ENCODE measurements around the gene GABARAP. TPM values are rescaled to one million over a fixed set of nuclear protein-coding genes. Genes with fewer than 3 reads are reported as not detected.

GABARAP gene
- total and polyA plus RNA-seq, 2 of the 13 experiments (the other 11 are each of a cell fraction or from before 2014, with no cell fraction given) = 161 to 310 TPM

GRCh38 chr17:7283471-7284216, 41.4 kb upstream of the GABARAP start (continued):
- no peak for TF ChIP-seq GFI1 (CRISPR knock-in tag; IDR thresholded peaks at IDR 0.05; ENCODE audit: borderline replicate concordance)
- TF ChIP-seq SPEN (CRISPR knock-in tag; IDR thresholded peaks at IDR 0.05; ENCODE audit: low read depth) = no peak
- no peak for TF ChIP-seq ZFP62 (CRISPR knock-in tag; IDR thresholded peaks at IDR 0.05)
- TF ChIP-seq ZNF331 (CRISPR knock-in tag; IDR thresholded peaks at IDR 0.05) = no peak
- TF ChIP-seq SRY (CRISPR knock-in tag; IDR thresholded peaks at IDR 0.05) = no peak
- TF ChIP-seq ONECUT2 (CRISPR knock-in tag; IDR thresholded peaks at IDR 0.05) = no peak
- no peak for TF ChIP-seq ZNF737 (CRISPR knock-in tag; IDR thresholded peaks at IDR 0.05; ENCODE audit: borderline replicate concordance)
- TF ChIP-seq ZKSCAN5 (CRISPR knock-in tag; IDR thresholded peaks at IDR 0.05) = no peak
- TF ChIP-seq NRL (CRISPR knock-in tag; IDR thresholded peaks at IDR 0.05; ENCODE audit: borderline replicate concordance) = no peak

- H3K4me2 ChIP-seq (ENCODE audit: low read depth, low read length) = peak overlapping the region; percentile 95
- H3K4me3 ChIP-seq (replicated peaks in 1 of 3; ENCODE audit: insufficient read depth in 1 of 3, low read depth in 2 of 3, low read length in 3 of 3) = peak overlapping the region; percentile 66 to 87 (median 85)
- ChIA-PET CTCF (ENCODE audit: low intra/inter-chr PET ratio, low total read pairs) (no interaction called here), POLR2A (interaction anchor here (1.0 to 3.9 kb wide), 14 partner anchors 10 to 274 kb away, joined by 3 to 35 read pairs (median 12); partner anchors contain the start of genes ACADVL, CTDNEP1, DLG4 and ELP5)
- no peaks in the 10 kb centered on the region for H3K9me3 ChIP-seq (ENCODE audit: low read length)
- WGBS (ENCODE audit: low lambda C conversion rate) = 43% methylated on average over 5 of the region's 6 CpGs
- in situ Hi-C loops (cut with HindIII; ENCODE audit: extremely low pct_ligation_motif_present, low pct_unique_long_range_greater_than_20kb) (loop anchor here (10.0 kb wide), 1 partner anchor 238 kb away; the partner anchor contains the start of gene SLC16A11), intact Hi-C loops (cut with micrococcal nuclease; ENCODE audit: unreplicated experiment) (loop anchor here (5.0 kb wide), 1 partner anchor 41 kb away; the partner anchor contains the start of gene GABARAP)
- peaks cover 38% of the 10 kb centered on the region for H3K4me1 ChIP-seq (ENCODE audit: insufficient read depth, low read length)
- peak overlapping the region; percentile 80 for H3K9ac ChIP-seq (ENCODE audit: insufficient read depth, low read depth, low read length)
- H3K79me2 ChIP-seq (ENCODE audit: insufficient read depth, low read length) = no peaks in the 10 kb centered on the region
- H2AFZ ChIP-seq (ENCODE audit: low read length) = no peak overlapping the region
- H4K20me1 ChIP-seq (ENCODE audit: insufficient read depth, low read length) = no peaks in the 10 kb centered on the region
- H3K36me3 ChIP-seq (replicated peaks in 1 of 2; ENCODE audit: control insufficient read depth in 1 of 2, insufficient read depth in 2 of 2, low read length in 2 of 2) = peaks cover 8 to 9% of the 10 kb centered on the region in 2 experiments; a peak in 4 of 5 replicates
- BruUV-seq (replicated peaks) = no TSS peak
- peak; percentile 47 for FAIRE-seq
- peak; percentile 12 for ATAC-seq
- no peaks in the 10 kb centered on the region for H3K27me3 ChIP-seq (ENCODE audit: control insufficient read depth in 1 of 2, insufficient read depth in 2 of 2, low read length in 2 of 2)
- peak; percentile 56 for DNase-seq (ENCODE audit: low spot score)
- peak overlapping the region; percentile 71 for H3K27ac ChIP-seq (ENCODE audit: extremely low read length, insufficient read depth, low read length)
- TF ChIP-seq ZMYM2 (CRISPR knock-in tag; IDR thresholded peaks at IDR 0.05) (no peak), TFDP1 (CRISPR knock-in tag; IDR thresholded peaks at IDR 0.05; ENCODE audit: borderline replicate concordance) (no peak), TMF1 (CRISPR knock-in tag; IDR thresholded peaks at IDR 0.05; ENCODE audit: low read depth) (no peak), ZNF615 (CRISPR knock-in tag; IDR thresholded peaks at IDR 0.05; ENCODE audit: borderline replicate concordance) (no peak), GPN1 (CRISPR knock-in tag; IDR thresholded peaks at IDR 0.05; ENCODE audit: borderline replicate concordance) (no peak), NCOR1 (IDR thresholded peaks at IDR 0.05; ENCODE audit: borderline replicate concordance, low read length) (no peak), MYNN (CRISPR knock-in tag; IDR thresholded peaks at IDR 0.05; ENCODE audit: low read depth) (no peak), SRF (IDR thresholded peaks at IDR 0.05; ENCODE audit: low read depth, low read length) (peak; percentile 95), MED1 (CRISPR knock-in tag; IDR thresholded peaks at IDR 0.05) (no peak), ZNF740 (CRISPR knock-in tag; IDR thresholded peaks at IDR 0.05) (0 out of 2 replicates have a peak, but pooled peaks have one; percentile 9), MNT (IDR thresholded peaks at IDR 0.05) (peak; percentile 39), ZBTB7B (CRISPR knock-in tag; IDR thresholded peaks at IDR 0.05) (0 out of 2 replicates have a peak, but pooled peaks have one; percentile 3)
These were observed 40.6 kb upstream of the GABARAP start for GRCh38 chr17:7282752-7283321.
